ENCODE data around the gene B9D1.

The B9D1 gene

GRCh38 chr17:19375732-19376131, 13.2 kb upstream of the B9D1 start:
- no peak for DNase-seq

- no peak for DNase-seq
Measured at GRCh38 chr17:19374136-19374535, 11.6 kb upstream of the B9D1 start.

GRCh38 chr17:19372866-19373504, 10.5 kb upstream of the B9D1 start:
- DNase-seq, result no peak

GRCh38 chr17:19372439-19372838, 9.9 kb upstream of the B9D1 start:
- no peak for DNase-seq

GRCh38 chr17:19372011-19372370, 9.5 kb upstream of the B9D1 start:
- no peak for DNase-seq

GRCh38 chr17:19371259-19372010, 8.9 kb upstream of the B9D1 start:
- DNase-seq, result no peak

GRCh38 chr17:19370493-19370960, 8.0 kb upstream of the B9D1 start:
- no peak for DNase-seq

GRCh38 chr17:19369846-19370492, 7.4 kb upstream of the B9D1 start:
- no peak for DNase-seq

GRCh38 chr17:19369107-19369778, 6.7 kb upstream of the B9D1 start:
- DNase-seq, result no peak

GRCh38 chr17:19368229-19368628, 5.7 kb upstream of the B9D1 start:
- no peak for DNase-seq

GRCh38 chr17:19366637-19366972, 4.1 kb upstream of the B9D1 start:
- DNase-seq, result no peak

GRCh38 chr17:19365833-19366636, 3.5 kb upstream of the B9D1 start:
- no peak for DNase-seq

- no peak for DNase-seq
Measured at GRCh38 chr17:19365499-19365817, 2.9 kb upstream of the B9D1 start.

- no peak for DNase-seq
Measured at GRCh38 chr17:19364699-19365498, 2.4 kb upstream of the B9D1 start.

- DNase-seq, result no peak
Measured at GRCh38 chr17:19363460-19364035, 1.0 kb upstream of the B9D1 start.

- DNase-seq, result no peak
Measured at GRCh38 chr17:19363114-19363438, 553 bp upstream of the B9D1 start.

GRCh38 chr17:19361944-19362276, 613 bp downstream of the B9D1 start:
- no peak for DNase-seq

- DNase-seq, result no peak
Measured at GRCh38 chr17:19361326-19361725, 1.2 kb downstream of the B9D1 start.

- DNase-seq, result no peak
Measured at GRCh38 chr17:19360772-19361171, 1.8 kb downstream of the B9D1 start.

- no peak for DNase-seq
Measured at GRCh38 chr17:19359856-19360255, 2.7 kb downstream of the B9D1 start.

GRCh38 chr17:19359151-19359550, 3.4 kb downstream of the B9D1 start:
- no peak for DNase-seq

- DNase-seq, result no peak
Measured at GRCh38 chr17:19357761-19358160, 4.8 kb downstream of the B9D1 start.

Measured in NCI-H1436 treated with DMSO at 0.1 percent for 48 hours (cell line).